HG03064 (cell line): ENCODE measurements around the gene STARD13.

Experiments
- ATAC-seq: cut with Tn5 transposase; IDR thresholded peaks from one replicate; pipeline ENCODE4 v1.9.1; 2021; ENCODE audit warnings: low read depth; ENCODE audit not compliant: unreplicated experiment

Gene STARD13

DNA sequence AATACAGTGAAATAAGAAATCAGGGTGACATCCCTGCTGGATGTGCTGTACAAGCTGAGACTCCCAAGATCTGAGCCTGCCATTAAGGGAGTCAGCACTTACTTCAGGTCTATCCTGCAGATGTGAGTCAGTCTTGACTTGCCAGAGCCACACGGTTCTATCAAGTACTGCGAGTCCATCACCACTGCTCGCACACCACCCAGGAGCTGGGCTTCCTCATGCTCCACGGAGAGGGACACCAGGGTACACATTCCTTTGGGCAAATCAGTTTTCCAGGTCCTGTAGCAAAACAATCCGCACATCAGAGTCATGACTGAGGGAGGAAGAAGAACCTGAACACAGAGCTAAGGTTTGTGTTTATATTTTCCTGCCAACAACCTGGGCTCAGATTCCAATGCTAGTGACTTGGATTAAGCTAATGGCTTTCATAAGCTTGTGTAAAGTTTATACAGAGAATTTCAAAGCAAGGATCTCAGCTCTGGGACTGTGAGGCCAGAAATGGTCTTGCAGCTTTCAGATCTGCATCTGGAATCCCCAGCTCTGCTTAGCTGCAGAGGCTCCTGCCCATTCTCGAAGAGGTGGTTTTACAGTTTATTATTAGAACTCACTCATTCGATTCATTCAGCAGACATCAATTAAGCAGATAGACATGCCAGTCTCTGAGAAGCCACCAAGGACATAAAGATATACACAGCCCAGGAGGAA lies 178.7 kb downstream of the STARD13 start:
- ATAC-seq, result no peak

- ATAC-seq, result no peak
Measured at GRCh38 chr13:33105387-33106005, 180.1 kb downstream of the STARD13 start.

- ATAC-seq, result no peak
Measured at GRCh38 chr13:33103457-33103856, 182.1 kb downstream of the STARD13 start.

DNA sequence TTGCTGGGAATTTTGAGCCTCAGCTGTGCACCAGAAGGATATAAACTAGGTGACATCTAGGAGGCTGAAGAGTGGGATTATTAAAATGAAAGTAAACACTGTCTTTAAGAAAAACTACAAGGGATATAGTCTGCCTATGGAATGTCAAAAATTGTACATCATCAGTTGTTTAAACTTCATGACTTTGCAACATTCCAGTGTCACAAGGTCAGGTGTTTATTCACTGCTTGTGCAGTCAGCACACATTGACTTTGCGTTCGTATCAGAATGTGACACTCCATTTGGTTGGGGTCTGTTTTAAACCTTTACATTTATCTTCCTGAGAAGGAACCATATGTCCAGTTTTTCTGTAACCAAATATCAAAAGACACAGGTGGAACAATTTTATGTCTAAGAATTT lies 183.7 kb downstream of the STARD13 start:
- no peak for ATAC-seq

DNA sequence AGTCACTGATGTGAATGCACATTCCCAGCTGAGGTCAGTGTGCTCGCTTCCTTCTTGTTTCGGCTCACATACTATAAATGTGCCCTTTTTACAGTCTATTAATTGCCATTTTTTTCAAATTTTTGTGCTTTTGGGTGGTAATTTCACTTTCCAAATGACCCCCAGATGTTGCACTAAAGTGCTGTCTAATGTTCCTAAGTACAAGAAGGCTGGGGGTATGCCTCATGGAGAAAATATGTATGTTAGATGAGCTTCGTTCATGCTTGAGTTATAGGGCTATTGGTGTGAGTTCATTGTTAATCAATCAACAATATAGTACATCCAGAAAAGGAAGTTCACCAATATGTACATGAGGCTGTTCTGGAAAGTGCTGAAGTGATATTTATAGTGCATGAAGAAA lies 184.7 kb downstream of the STARD13 start:
- no peak for ATAC-seq

DNA sequence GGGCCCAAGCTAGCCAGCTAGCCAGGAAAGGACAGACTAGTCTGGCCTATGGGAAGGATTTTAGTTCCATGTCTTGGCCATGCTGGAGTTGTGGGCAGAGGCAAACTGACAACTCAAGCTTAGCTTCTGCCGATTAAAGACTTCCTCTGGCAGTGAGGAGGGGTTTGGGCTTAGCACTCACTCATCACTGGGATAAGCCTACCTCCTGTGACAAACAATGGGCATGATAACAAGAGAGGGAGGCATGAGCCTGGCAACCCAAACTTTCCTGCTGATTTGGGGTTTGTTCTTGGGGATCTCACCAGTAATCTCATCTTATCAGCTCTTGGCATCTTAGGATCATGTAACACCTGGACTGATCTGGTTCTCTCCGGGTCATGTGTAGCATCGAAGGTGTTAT lies 185.7 kb downstream of the STARD13 start:
- no peak for ATAC-seq

DNA sequence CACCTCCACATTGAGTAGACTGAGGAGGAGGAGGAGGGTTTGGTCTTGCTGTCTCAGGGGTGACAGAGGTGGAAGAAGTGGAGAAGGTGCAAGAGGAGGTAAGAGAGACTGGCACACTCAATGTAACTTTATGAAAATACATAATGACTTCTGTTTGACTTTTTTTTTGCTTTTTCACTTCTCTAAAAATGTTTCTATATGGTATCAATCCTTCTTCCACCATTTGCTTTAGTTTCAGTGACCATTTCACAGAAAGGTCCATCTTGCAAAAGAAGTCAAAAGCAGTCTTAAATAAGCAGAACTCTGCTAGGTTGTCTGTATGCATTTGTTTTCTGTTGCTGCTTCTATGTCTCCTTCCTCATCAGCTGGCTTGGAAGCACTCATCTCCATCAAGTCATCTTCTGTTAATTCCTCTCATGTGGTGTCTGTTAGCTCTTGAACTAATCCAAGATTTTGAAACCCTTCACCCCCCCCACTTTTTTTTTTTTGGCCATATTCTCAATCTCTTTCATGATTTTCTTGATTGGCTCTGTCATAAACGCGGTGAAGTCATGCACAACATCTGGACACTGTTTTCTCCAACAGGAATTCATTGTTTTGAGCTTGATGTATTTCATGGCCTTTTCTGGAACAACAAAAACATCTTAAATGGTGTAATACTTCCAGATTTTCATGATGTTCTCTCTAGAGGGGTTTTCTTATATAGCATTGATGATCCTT lies 188.5 kb downstream of the STARD13 start:
- ATAC-seq, result no peak

GRCh38 chr13:33092073-33092987 lies 193.2 kb downstream of the STARD13 start:
- ATAC-seq, result no peak

GRCh38 chr13:33091415-33091774 lies 194.2 kb downstream of the STARD13 start:
- no peak for ATAC-seq

DNA sequence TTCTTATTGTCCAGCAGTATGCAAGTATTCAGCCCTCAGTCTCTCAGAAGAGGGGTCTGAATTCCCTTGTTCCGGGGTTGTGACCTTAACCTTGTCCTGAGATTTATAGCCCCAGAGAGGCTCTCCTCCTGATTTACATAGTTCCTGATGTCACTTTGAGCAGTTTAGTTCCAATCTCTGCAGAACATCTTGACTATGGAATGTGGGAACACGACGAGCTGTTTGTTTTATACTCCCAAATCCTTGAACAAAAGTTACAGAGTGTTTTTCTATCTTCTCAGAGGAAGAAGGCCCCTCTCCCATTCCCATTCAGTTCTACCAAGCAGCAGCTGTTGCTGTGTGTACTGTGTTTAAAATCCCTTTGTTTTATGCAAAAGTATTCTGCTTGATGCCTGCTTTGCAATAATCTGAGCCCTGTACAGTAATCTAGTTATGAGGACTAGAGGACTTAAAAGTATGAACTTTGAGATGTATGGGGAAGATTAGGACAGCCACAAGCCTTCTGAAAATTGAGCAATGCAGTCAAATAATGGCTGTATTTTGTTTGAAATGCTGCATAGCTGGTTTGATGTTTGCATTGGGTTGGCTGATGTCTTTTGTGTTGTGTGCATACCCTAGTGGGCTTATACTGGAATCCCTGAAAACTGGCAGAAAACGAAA lies 194.7 kb downstream of the STARD13 start:
- no peak for ATAC-seq

DNA sequence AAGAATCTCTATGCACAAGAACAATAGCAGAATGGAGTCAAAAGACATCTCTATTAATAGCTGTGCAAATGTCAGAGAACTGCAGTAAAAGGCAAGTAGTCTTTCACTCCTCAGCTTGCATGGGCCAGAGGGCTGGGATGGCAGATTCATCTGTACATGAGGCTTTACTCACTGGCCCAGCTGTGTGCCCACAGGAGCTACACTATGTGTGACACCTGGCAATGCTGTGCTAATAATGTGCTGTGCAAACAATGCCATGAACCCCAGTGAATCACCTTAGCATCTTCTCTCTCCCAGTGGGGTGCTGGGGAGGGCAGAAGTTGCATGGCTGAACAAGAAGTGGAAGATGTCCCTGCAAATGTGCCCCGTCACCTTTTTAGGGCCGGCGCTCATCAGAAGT lies 196.2 kb downstream of the STARD13 start:
- ATAC-seq, result no peak

- no peak for ATAC-seq
Measured at GRCh38 chr13:33087790-33088189, 197.8 kb downstream of the STARD13 start.

GRCh38 chr13:33087091-33087490 lies 198.5 kb downstream of the STARD13 start:
- no peak for ATAC-seq

GRCh38 chr13:33083054-33083453 lies 202.5 kb downstream of the STARD13 start:
- ATAC-seq, result no peak

GRCh38 chr13:33081666-33082065 lies 203.9 kb downstream of the STARD13 start:
- no peak for ATAC-seq

GRCh38 chr13:33080972-33081590 lies 204.5 kb downstream of the STARD13 start:
- no peak for ATAC-seq

DNA sequence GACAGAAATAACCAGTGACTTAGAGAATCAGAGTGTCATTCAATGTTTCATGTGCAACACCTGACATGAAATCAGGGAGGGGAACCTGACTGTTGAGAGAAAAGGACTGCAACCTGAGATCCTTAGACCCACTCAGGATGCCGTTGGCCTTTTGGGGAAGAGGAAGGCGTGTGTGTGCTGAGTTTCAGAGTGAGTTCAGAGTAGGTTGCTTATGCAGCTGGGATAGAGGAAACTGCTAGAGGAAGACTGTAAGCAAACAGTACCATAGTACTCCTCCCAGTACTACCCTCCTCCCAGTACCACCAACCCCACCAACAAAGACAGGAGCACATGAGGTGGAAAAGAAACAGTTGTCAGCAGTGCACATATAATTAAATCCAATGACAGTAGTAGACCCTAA lies 205.6 kb downstream of the STARD13 start:
- ATAC-seq, result no peak

DNA sequence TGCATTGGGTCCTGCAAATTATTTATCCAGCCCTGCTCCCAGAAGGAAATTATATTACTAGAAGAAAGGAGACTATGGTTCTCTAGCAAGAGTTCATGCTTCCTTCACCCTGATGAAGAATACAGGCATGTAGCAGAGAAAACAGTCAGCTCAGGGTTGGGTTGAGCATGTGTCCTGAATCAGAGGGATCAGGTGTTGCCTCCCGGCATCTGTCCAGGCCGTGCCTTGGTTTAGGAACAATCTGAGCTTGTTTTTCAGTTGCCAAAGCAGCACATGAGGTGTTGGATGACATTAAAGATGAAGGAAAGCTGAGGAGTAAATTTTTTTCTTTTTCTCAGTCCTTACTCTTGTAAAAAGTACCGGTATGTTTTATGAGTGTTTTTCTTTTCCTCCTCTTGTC lies 207.3 kb downstream of the STARD13 start:
- no peak for ATAC-seq

- ATAC-seq, result no peak
Measured at GRCh38 chr13:33076001-33076992, 209.3 kb downstream of the STARD13 start.
